HG03175 (cell line): ENCODE results near the gene SMARCE1.
"Not testable (repeated sequence)": the region's sequence is repeated elsewhere in the genome, so short reads cannot be mapped to it uniquely, and the experiment has no call there.

Source experiments
- ATAC-seq: cut with Tn5 transposase; IDR thresholded peaks from one replicate; pipeline ENCODE4 v1.9.1; 2021; ENCODE audit warnings: mild to moderate bottlenecking, moderate library complexity; ENCODE audit not compliant: unreplicated experiment

Gene SMARCE1

DNA sequence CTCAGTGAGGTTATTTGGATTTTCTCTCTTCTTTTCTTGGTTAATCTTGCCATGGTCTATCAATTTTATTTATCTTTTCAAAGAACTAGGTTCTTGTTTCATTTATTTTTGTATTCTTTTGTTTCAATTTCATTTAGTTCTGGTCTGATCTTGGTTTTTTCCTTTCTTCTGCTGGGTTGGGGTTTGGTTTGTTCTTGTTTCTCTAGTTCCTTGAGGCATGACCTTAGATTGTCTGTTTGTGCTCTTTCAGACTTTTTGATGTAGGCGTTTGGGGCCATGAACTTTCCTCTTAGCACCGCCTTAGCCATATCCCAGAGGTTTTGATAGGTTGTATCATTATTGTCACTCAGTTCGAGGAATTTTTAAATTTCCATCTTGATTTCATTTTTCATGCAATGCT lies 61.4 kb downstream of the SMARCE1 start:
- not testable (repeated sequence) for ATAC-seq

DNA sequence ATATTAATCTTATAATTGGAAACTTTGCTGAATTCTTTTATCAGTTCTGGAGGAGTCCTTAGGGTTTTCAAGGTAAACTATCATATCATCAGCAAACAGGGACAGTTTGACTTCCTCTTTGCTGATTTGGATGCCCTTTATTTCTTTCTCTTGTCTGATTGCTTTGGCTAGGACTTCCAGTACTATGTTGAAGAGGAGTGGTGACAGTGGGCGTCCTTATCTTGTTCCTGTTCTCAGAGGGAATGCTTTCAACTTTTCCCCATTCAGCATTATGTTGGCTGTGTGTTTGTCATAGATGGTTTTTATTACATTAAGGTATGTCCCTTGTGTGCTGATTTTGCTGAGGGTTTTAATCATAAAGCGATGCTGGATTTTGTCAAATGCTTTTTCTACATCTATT lies 62.7 kb downstream of the SMARCE1 start:
- ATAC-seq = not testable (repeated sequence)

DNA sequence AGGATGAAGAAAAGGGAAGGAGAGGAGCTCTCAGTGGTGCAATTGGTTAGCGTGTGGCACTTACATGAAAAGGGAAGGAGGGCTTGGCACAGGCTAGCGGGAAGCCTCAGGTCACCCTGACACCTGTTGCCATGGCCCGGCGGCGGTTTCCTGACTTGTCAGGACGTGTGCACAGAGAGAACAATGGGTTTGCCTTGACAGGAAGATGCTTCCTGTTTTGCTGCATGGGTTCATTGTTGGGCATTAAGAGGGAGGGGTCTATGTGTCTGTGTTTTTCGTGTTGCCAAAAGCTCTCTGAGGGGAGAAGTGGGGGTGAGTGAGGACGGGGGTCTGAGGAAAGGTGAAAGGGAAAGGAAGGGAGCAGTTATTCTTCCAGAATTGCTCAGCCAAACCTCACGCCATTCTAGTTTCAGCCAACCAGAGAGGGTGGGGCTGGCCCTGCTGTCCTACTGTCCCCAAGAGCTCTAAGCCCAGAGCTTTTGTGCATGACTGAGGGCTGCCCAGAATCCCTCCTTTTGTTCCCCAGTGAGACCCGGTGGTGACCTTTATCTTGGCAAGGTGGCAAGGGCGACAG lies 65.2 kb downstream of the SMARCE1 start:
- ATAC-seq = peak; percentile 89

DNA sequence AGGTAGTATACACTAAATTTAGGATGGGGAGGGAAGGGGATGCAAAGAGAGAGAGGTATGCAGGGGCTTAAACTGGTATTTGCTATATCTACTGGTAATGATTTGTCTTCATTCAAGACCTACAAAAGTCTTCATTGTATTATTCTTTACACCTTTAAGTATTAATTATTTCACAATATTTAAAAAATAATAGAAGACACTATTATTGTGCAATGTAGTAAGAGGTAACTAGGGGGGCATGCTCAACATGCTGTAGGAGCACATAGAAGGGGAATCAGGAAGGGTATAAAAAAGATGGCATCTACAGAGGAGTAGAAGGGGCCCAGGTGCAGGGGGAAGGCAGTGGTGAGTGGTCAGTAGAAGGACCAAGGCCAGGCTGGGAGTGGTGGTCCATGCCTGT lies 67.5 kb downstream of the SMARCE1 start:
- no peak for ATAC-seq

DNA sequence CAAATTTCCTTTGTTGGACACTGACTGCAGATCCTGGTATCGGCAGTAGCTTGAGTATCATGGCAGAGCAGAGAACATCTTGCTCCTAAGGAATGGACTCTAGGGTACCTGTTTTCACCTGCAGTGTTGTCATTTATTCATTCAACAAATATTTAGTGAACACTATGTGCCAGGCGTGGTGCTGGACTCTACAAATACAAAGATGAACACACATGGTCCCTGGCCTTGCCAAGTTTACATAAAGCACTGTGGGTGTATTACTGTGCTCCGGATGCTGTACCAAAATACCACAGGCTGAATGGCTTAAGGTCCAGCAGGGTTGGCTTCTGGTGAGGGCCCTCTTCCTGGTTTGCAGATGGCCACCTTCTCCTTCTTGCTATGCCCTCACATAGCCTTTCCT lies 68.1 kb downstream of the SMARCE1 start:
- no peak for ATAC-seq

DNA sequence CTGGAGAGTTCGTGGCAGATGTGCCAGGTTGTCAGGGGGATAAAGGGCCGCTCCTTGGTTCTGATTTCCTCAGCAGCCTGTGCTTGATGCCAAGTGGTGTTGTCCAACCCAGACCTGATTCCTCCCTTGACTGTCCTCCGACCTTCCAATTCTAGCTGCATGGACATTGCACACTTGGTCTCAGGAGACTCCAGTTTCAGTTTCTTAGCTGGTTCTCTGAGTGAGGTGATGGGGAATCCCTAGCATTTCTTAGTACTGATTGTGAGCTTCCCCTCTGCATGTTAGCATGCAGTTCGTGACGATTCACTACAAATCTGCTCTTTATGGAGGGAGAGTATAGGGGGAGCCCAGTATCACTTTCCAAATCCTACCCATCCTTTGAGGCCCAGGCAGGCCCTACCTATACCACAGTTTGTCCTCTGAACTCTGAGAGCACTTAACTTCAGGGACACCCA lies 70.0 kb downstream of the SMARCE1 start:
- peak; percentile 42 for ATAC-seq

DNA sequence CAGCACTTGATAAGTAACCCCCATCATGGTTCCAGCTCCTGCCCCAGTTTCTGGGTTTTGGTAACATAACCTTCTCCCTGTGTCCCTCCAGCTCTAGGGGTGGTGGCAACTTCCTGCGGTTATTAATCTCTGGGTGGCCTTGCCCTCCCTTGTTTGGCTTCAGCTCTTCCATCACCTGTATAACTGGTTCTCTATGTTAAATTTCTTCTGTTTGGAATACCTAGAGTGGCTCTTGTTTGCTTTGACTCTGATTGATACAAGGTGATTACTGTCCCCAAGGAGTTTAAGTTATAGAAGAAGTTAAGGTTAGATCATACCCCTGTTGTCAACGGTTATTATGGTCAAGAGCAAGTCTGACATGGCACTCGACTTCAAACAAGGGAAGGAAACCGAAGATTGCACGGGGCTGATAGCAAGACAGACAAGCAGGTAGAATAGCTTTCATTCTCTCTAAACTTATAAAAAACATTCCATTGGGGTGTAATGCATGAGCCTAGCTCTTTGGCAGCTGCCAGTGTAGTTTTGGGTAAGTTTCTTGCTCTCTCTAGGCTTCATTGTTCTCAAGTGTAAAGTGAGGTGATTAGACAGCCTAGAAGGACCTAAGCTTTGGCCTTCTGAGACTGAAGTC lies 71.4 kb downstream of the SMARCE1 start:
- ATAC-seq = no peak
